ENCODE data around the gene EEF2. TPM values are rescaled to one million over a fixed set of nuclear protein-coding genes. Genes with fewer than 3 reads are reported as not detected.

Gene EEF2
- total RNA-seq, 2 donors from 2014 or later = 1,913 to 2,886 TPM

- Histone ChIP-seq H3K36me3 (ENCODE audit: control insufficient read depth, insufficient read depth, low read length) (peaks cover 15% of the 10 kb centered on the region), H3K9me3 (ENCODE audit: control insufficient read depth, low read length) (no peaks in the 10 kb centered on the region), H3K9ac (ENCODE audit: extremely low read depth, low read length, poor library complexity, severe bottlenecking) (no peak overlapping the region), H3K4me1 (ENCODE audit: control insufficient read depth, insufficient read depth, low read length) (no peaks in the 10 kb centered on the region), H3K4me3 (ENCODE audit: low read length) (no peak overlapping the region), H3K27me3 (ENCODE audit: control insufficient read depth, insufficient read depth, low read length, poor library complexity, severe bottlenecking) (no peaks in the 10 kb centered on the region), H3K27ac (ENCODE audit: low read depth, low read length) (no peak overlapping the region)
- no peak for DNase-seq
- Mint-ChIP-seq H3K9me3 (peaks cover 2% of the 10 kb centered on the region), H3K4me3 (no peak overlapping the region), H3K4me1 (no peaks in the 10 kb centered on the region), H3K36me3 (ENCODE audit: low read depth) (peaks cover 38% of the 10 kb centered on the region), H3K27ac (no peak overlapping the region), H3K27me3 (ENCODE audit: insufficient read depth) (no peaks in the 10 kb centered on the region)
- TF ChIP-seq, protein P1, sequence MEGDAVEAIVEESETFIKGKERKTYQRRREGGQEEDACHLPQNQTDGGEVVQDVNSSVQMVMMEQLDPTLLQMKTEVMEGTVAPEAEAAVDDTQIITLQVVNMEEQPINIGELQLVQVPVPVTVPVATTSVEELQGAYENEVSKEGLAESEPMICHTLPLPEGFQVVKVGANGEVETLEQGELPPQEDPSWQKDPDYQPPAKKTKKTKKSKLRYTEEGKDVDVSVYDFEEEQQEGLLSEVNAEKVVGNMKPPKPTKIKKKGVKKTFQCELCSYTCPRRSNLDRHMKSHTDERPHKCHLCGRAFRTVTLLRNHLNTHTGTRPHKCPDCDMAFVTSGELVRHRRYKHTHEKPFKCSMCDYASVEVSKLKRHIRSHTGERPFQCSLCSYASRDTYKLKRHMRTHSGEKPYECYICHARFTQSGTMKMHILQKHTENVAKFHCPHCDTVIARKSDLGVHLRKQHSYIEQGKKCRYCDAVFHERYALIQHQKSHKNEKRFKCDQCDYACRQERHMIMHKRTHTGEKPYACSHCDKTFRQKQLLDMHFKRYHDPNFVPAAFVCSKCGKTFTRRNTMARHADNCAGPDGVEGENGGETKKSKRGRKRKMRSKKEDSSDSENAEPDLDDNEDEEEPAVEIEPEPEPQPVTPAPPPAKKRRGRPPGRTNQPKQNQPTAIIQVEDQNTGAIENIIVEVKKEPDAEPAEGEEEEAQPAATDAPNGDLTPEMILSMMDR (conservative IDR thresholded peaks at IDR 0.05) = no peak
- 71 to 83% methylated on average over 3 to 9 of the region's 9 CpGs for WGBS, 2 experiments (ENCODE audit: insufficient coverage in 1 of 2, insufficient read length in 1 of 2)
Observed at GRCh38 chr19:4030981-4031380, 45.7 kb upstream of the EEF2 start.

DNA sequence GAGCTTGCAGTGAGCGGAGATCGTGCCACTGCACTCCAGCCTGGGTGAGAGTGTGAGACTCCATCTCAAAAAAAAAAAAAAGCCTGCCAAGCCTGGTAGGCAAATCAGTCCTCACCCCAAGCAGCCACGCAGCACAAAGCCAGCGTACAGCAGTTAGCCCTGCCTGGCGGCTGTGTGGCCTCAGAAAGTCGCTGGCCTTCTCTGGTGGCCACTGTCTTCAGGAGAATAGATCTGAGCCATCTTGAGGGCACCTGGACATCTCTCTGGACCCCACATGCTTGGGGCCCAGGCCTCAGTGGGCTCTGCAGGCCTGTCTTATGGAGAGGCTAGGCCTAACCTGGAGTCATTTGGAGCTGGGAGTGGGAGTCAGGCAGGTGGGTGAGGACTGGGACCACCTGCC, 45.3 kb upstream of the EEF2 start:
- H3K4me1 Mint-ChIP-seq = no peaks in the 10 kb centered on the region
- Histone ChIP-seq H3K27me3 (ENCODE audit: control insufficient read depth, insufficient read depth, low read length, poor library complexity, severe bottlenecking) (no peaks in the 10 kb centered on the region), H3K27ac (ENCODE audit: low read depth, low read length) (no peak overlapping the region), H3K4me3 (ENCODE audit: low read length) (no peak overlapping the region), H3K9ac (ENCODE audit: extremely low read depth, low read length, poor library complexity, severe bottlenecking) (no peak overlapping the region), H3K36me3 (ENCODE audit: control insufficient read depth, insufficient read depth, low read length) (peaks cover 12% of the 10 kb centered on the region), H3K4me1 (ENCODE audit: control insufficient read depth, insufficient read depth, low read length) (no peaks in the 10 kb centered on the region), H3K9me3 (ENCODE audit: control insufficient read depth, low read length) (no peaks in the 10 kb centered on the region)
- H3K4me3 Mint-ChIP-seq = no peak overlapping the region
- WGBS, 2 experiments (ENCODE audit: insufficient coverage in 1 of 2, insufficient read length in 1 of 2) = 92 to 95% methylated on average over 5 to 6 of the region's 6 CpGs
- peaks cover 40% of the 10 kb centered on the region for H3K36me3 Mint-ChIP-seq (ENCODE audit: low read depth)
- DNase-seq = no peak
- peaks cover 2% of the 10 kb centered on the region for H3K9me3 Mint-ChIP-seq
- H3K27ac Mint-ChIP-seq = no peak overlapping the region
- H3K27me3 Mint-ChIP-seq (ENCODE audit: insufficient read depth) = no peaks in the 10 kb centered on the region
- TF ChIP-seq, protein P1 (conservative IDR thresholded peaks at IDR 0.05) = no peak

GRCh38 chr19:4029247-4029614, 44.0 kb upstream of the EEF2 start:
- H3K4me1 Mint-ChIP-seq = no peaks in the 10 kb centered on the region
- Histone ChIP-seq H3K9ac (ENCODE audit: extremely low read depth, low read length, poor library complexity, severe bottlenecking) (no peak overlapping the region), H3K27me3 (ENCODE audit: control insufficient read depth, insufficient read depth, low read length, poor library complexity, severe bottlenecking) (no peaks in the 10 kb centered on the region), H3K4me1 (ENCODE audit: control insufficient read depth, insufficient read depth, low read length) (no peaks in the 10 kb centered on the region), H3K9me3 (ENCODE audit: control insufficient read depth, low read length) (no peaks in the 10 kb centered on the region), H3K27ac (ENCODE audit: low read depth, low read length) (no peak overlapping the region), H3K4me3 (ENCODE audit: low read length) (no peak overlapping the region), H3K36me3 (ENCODE audit: control insufficient read depth, insufficient read depth, low read length) (peaks cover 17% of the 10 kb centered on the region)
- H3K4me3 Mint-ChIP-seq = no peak overlapping the region
- peaks cover 47% of the 10 kb centered on the region for H3K36me3 Mint-ChIP-seq (ENCODE audit: low read depth)
- no peak for DNase-seq
- WGBS, 2 experiments (ENCODE audit: insufficient coverage in 1 of 2, insufficient read length in 1 of 2) = 95 to 96% methylated on average over 16 of the region's 18 CpGs
- H3K27me3 Mint-ChIP-seq (ENCODE audit: insufficient read depth) = no peaks in the 10 kb centered on the region
- TF ChIP-seq, protein P1 (conservative IDR thresholded peaks at IDR 0.05) = no peak
- H3K27ac Mint-ChIP-seq = no peak overlapping the region
- H3K9me3 Mint-ChIP-seq = no peaks in the 10 kb centered on the region

Measured in endodermal cell (in vitro differentiated cells).